PC-9 (cell line): Measurements from ENCODE around the gene ZNF592. TPM values are rescaled to one million over a fixed set of nuclear protein-coding genes. Genes with fewer than 3 reads are reported as not detected.

Experiments
- BruUV-seq: library from RNA; stranded (reverse); fragments of 400-500 nt; replicated peaks from 2 replicates; lab custom pipeline; 2021; lab: Mats Ljungman, UMichigan
- CTCF ChIA-PET: fragments of 300-600 bp; sonication (Branson Sonifier 250); formaldehyde crosslinking; loops from one replicate; lab custom pipeline; 2022; ENCODE audit warnings: antibody characterized with exemption; lab: Charles Lee
- POLR2A ChIA-PET: fragments of 300-600 bp; sonication (Branson Sonifier 250); formaldehyde crosslinking; loops from one replicate; lab custom pipeline; 2022; ENCODE audit warnings: antibody characterized with exemption; ENCODE audit not compliant: unreplicated experiment; lab: Charles Lee
- DNase-seq, 2 experiments: peaks; one replicate each; pipeline versions ENCODE4 v3.0.0 to v3.0.0-alpha.2; 2015 to 2022; ENCODE audit warnings: mixed read lengths in 1 of 2
- H2AFZ ChIP-seq: fragments of 200-600 bp; sonication (generic); 2 replicates; pipeline ENCODE4 v1.8.1; 2017; ENCODE audit warnings: antibody characterized with exemption
- H3F3A ChIP-seq: fragments of 200-600 bp; sonication (generic); 2 replicates; pipeline ENCODE4 v1.8.1; 2017; ENCODE audit warnings: antibody characterized with exemption, mild to moderate bottlenecking, low read depth; ENCODE audit not compliant: insufficient read depth
- H3K27ac ChIP-seq: fragments of 200-600 bp; sonication (generic); 2 replicates; pipeline ENCODE4 v1.6.1; 2016; ENCODE audit warnings: mixed run types
- H3K27me3 ChIP-seq: fragments of 200-600 bp; sonication (generic); 2 replicates; pipeline ENCODE4 v1.6.1; 2016; ENCODE audit warnings: low read depth, mixed run types; ENCODE audit not compliant: insufficient read depth
- H3K36me3 ChIP-seq: fragments of 200-600 bp; sonication (generic); 2 replicates; pipeline ENCODE4 v1.6.1; 2016; ENCODE audit warnings: low read depth, mixed run types
- H3K4me1 ChIP-seq: fragments of 200-600 bp; sonication (generic); replicated peaks from 2 replicates; pipeline ENCODE4 v1.6.1; 2016; ENCODE audit warnings: mixed run types; ENCODE audit not compliant: insufficient read depth
- H3K4me2 ChIP-seq: fragments of 200-600 bp; sonication (generic); 2 replicates; pipeline ENCODE4 v1.6.1; 2017; ENCODE audit warnings: mixed run types
- H3K4me3 ChIP-seq: fragments of 200-600 bp; sonication (generic); 2 replicates; pipeline ENCODE4 v1.6.1; 2016; ENCODE audit warnings: mixed run types
- H3K79me2 ChIP-seq: fragments of 200-600 bp; sonication (generic); 2 replicates; pipeline ENCODE4 v1.6.1; 2017; ENCODE audit warnings: low read depth, mixed run types
- H3K9me2 ChIP-seq: fragments of 200-600 bp; sonication (generic); 2 replicates; pipeline ENCODE4 v1.8.1; 2017; ENCODE audit warnings: mild to moderate bottlenecking; ENCODE audit not compliant: insufficient read depth
- H3K9me3 ChIP-seq: fragments of 200-600 bp; sonication (generic); 2 replicates; pipeline ENCODE4 v1.8.1; 2016; ENCODE audit warnings: low read depth; ENCODE audit not compliant: insufficient read depth
- H4K20me1 ChIP-seq: fragments of 200-600 bp; sonication (generic); 2 replicates; pipeline ENCODE4 v1.8.1; 2017; ENCODE audit not compliant: insufficient read depth
- CTCF ChIP-seq: fragments of 200-600 bp; sonication (generic); conservative IDR thresholded peaks from 2 replicates; pipeline ENCODE4 v1.6.1; 2017; ENCODE audit warnings: mixed run types, antibody characterized with exemption, mild to moderate bottlenecking, moderate library complexity
- EZH2 ChIP-seq: fragments of 200-600 bp; sonication (generic); IDR thresholded peaks from 2 replicates; pipeline ENCODE4 v1.8.0; 2017; ENCODE audit warnings: antibody characterized with exemption, low read depth
- intact Hi-C: fragments of 100-400 bp; cut with micrococcal nuclease; formaldehyde crosslinking; loops from one replicate; pipeline ENCODE4 v1.10.0; 2022; ENCODE audit not compliant: unreplicated experiment
- total RNA-seq: library from RNA; stranded (reverse); gene quantifications from 2 replicates; pipeline ENCODE4 v1.2.3, GENCODE V29; 2021

Gene ZNF592
- total RNA-seq, 1 experiment from 2014 or later, result 27.5 TPM

- POLR2A ChIA-PET, result no interaction called here
- H3K9me2 ChIP-seq, result no peaks in the 10 kb centered on the region
- no peak overlapping the region for H3K4me2 ChIP-seq
- H3K27me3 ChIP-seq, result no peaks in the 10 kb centered on the region
- H4K20me1 ChIP-seq, result peaks cover 24% of the 10 kb centered on the region; the same call in 1 of the 2 replicates
- H3K4me1 ChIP-seq, result no peaks in the 10 kb centered on the region
- peaks cover 6% of the 10 kb centered on the region; the same call in 1 of the 2 replicates for H3F3A ChIP-seq
- no peaks in the 10 kb centered on the region; the same call in 1 of the 2 replicates for H3K36me3 ChIP-seq
- no peak overlapping the region for H3K4me3 ChIP-seq
- no peak overlapping the region for H3K27ac ChIP-seq
- peaks cover 89% of the 10 kb centered on the region for H3K79me2 ChIP-seq
- BruUV-seq, result no TSS peak
- H3K9me3 ChIP-seq, result no peaks in the 10 kb centered on the region
- CTCF ChIA-PET, result no interaction called here
- H2AFZ ChIP-seq, result no peak overlapping the region
- DNase-seq, result no peak
- TF ChIP-seq EZH2 (no peak), CTCF (no peak)
- intact Hi-C loops, result no loop called here
These were observed 17.3 kb downstream of the ZNF592 start for GRCh38 chr15:84765675-84766074.

GRCh38 chr15:84766461-84767035 is 18.2 kb downstream of the ZNF592 start:
- H3K27me3 ChIP-seq, result no peaks in the 10 kb centered on the region
- POLR2A ChIA-PET, result no interaction called here
- H3K79me2 ChIP-seq, result peaks cover 80% of the 10 kb centered on the region
- H3K4me3 ChIP-seq, result no peak overlapping the region
- CTCF ChIA-PET, result no interaction called here
- TF ChIP-seq EZH2 (no peak), CTCF (no peak)
- DNase-seq, result no peak
- no peak overlapping the region for H3K27ac ChIP-seq
- intact Hi-C loops, result no loop called here
- no peaks in the 10 kb centered on the region for H3K9me3 ChIP-seq
- H4K20me1 ChIP-seq, result peaks cover 15% of the 10 kb centered on the region; the same call in 1 of the 2 replicates
- no TSS peak for BruUV-seq
- no peaks in the 10 kb centered on the region for H3K9me2 ChIP-seq
- peaks cover 6% of the 10 kb centered on the region; the same call in 1 of the 2 replicates for H3F3A ChIP-seq
- no peaks in the 10 kb centered on the region; the same call in 1 of the 2 replicates for H3K36me3 ChIP-seq
- no peak overlapping the region for H2AFZ ChIP-seq
- H3K4me2 ChIP-seq, result no peak overlapping the region
- no peaks in the 10 kb centered on the region for H3K4me1 ChIP-seq

- no peak overlapping the region for H2AFZ ChIP-seq
- H3K9me2 ChIP-seq, result no peaks in the 10 kb centered on the region
- no peak for TF ChIP-seq EZH2
- TF ChIP-seq CTCF, result no peak
- peaks cover 64% of the 10 kb centered on the region for H3K79me2 ChIP-seq
- no peak overlapping the region for H3K4me2 ChIP-seq
- intact Hi-C loops, result no loop called here
- H3K9me3 ChIP-seq, result no peaks in the 10 kb centered on the region
- H3K4me3 ChIP-seq, result no peak overlapping the region
- ChIA-PET CTCF (no interaction called here), POLR2A (no interaction called here)
- H4K20me1 ChIP-seq, result no peaks in the 10 kb centered on the region; the same call in 1 of the 2 replicates
- no peak for DNase-seq
- no peaks in the 10 kb centered on the region for H3K27me3 ChIP-seq
- peaks cover 4% of the 10 kb centered on the region; the same call in 1 of the 2 replicates for H3K36me3 ChIP-seq
- H3K4me1 ChIP-seq, result no peaks in the 10 kb centered on the region
- no TSS peak for BruUV-seq
- H3F3A ChIP-seq, result no peaks in the 10 kb centered on the region; the same call in 1 of the 2 replicates
- no peak overlapping the region for H3K27ac ChIP-seq
These were observed 23.6 kb downstream of the ZNF592 start for GRCh38 chr15:84772031-84772430.
